ENCODE measurements around the gene TMEM44. TPM values are rescaled to one million over a fixed set of nuclear protein-coding genes. Genes with fewer than 3 reads are reported as not detected.
A peak's percentile ranks its signal among the peaks of the same experiment; 100 is the strongest.

The TMEM44 gene
- total RNA-seq, 6 experiments from 2014 or later: 11.8 to 14.0 (median 13.2) TPM

- Mint-ChIP-seq H3K27ac (no peak overlapping the region), H3K4me3 (peak overlapping the region; percentile 52; the same call in 1 of the 2 replicates), H3K36me3 (ENCODE audit: low read depth) (no peaks in the 10 kb centered on the region; the same call in 1 of the 2 replicates), H3K4me1 (ENCODE audit: low read depth) (peaks cover 28% of the 10 kb centered on the region), H3K9me3 (no peaks in the 10 kb centered on the region), H3K27me3 (ENCODE audit: insufficient read depth) (peaks cover 1% of the 10 kb centered on the region; the same call in 1 of the 2 replicates)
- DNase-seq: no peak
- no peak for TF ChIP-seq CTCF (IDR thresholded peaks at IDR 0.05)
Observed at GRCh38 chr3:194675680-194676079, 42.5 kb upstream of the TMEM44 start.

- Mint-ChIP-seq H3K4me1 (ENCODE audit: low read depth) (peaks cover 34% of the 10 kb centered on the region), H3K36me3 (ENCODE audit: low read depth) (no peaks in the 10 kb centered on the region; the same call in 1 of the 2 replicates), H3K27me3 (ENCODE audit: insufficient read depth) (no peaks in the 10 kb centered on the region; the same call in 1 of the 2 replicates), H3K27ac (no peak overlapping the region), H3K4me3 (peak overlapping the region; percentile 52; the same call in 1 of the 2 replicates), H3K9me3 (no peaks in the 10 kb centered on the region)
- no peak for DNase-seq
- TF ChIP-seq CTCF (IDR thresholded peaks at IDR 0.05): no peak
Observed at GRCh38 chr3:194675081-194675640, 41.9 kb upstream of the TMEM44 start.

- no peak overlapping the region for H3K27ac Mint-ChIP-seq
- H3K36me3 Mint-ChIP-seq (ENCODE audit: low read depth): peaks cover 5% of the 10 kb centered on the region
- no peak for DNase-seq
- H3K9me3 Mint-ChIP-seq: no peaks in the 10 kb centered on the region
- peaks cover 38% of the 10 kb centered on the region for H3K4me1 Mint-ChIP-seq (ENCODE audit: low read depth)
- H3K4me3 Mint-ChIP-seq: peak overlapping the region; percentile 30
- no peaks in the 10 kb centered on the region for H3K27me3 Mint-ChIP-seq (ENCODE audit: insufficient read depth)
- no peak for TF ChIP-seq CTCF (IDR thresholded peaks at IDR 0.05)
Observed at GRCh38 chr3:194673761-194674160, 40.5 kb upstream of the TMEM44 start.

- Mint-ChIP-seq H3K4me3 (peak overlapping the region; percentile 99), H3K9me3 (no peaks in the 10 kb centered on the region), H3K27me3 (ENCODE audit: insufficient read depth) (no peaks in the 10 kb centered on the region), H3K4me1 (ENCODE audit: low read depth) (peaks cover 38% of the 10 kb centered on the region), H3K27ac (peak overlapping the region; percentile 99), H3K36me3 (ENCODE audit: low read depth) (peaks cover 10% of the 10 kb centered on the region)
- no peak for DNase-seq
- TF ChIP-seq CTCF (IDR thresholded peaks at IDR 0.05): no peak
Observed at GRCh38 chr3:194672876-194673275, 39.7 kb upstream of the TMEM44 start.

- Mint-ChIP-seq H3K4me3 (peak within 1 kb of the TSS; percentile 99), H3K27me3 (ENCODE audit: insufficient read depth) (no peaks in the 10 kb centered on the region), H3K4me1 (ENCODE audit: low read depth) (peaks cover 38% of the 10 kb centered on the region)
Observed at GRCh38 chr3:194671900-194672808, 38.9 kb upstream of the TMEM44 start, which contains the start of gene LSG1. Gene LSG1 (minus strand): TSS chr3:194672191. CDS start chr3:194672162, 29 bp downstream.

More at GRCh38 chr3:194671900-194672808, 38.9 kb upstream of the TMEM44 start, which contains the start of gene LSG1:
- Mint-ChIP-seq H3K36me3 (ENCODE audit: low read depth) (peaks cover 10% of the 10 kb centered on the region), H3K27ac (peak within 1 kb of the TSS; percentile 99), H3K9me3 (no peaks in the 10 kb centered on the region)
- peak; percentile 89 for DNase-seq
- no peak for TF ChIP-seq CTCF (IDR thresholded peaks at IDR 0.05)
